ENCODE measurements around the gene GATD1. TPM values are rescaled to one million over a fixed set of nuclear protein-coding genes. Genes with fewer than 3 reads are reported as not detected.

Gene GATD1
- total and polyA plus RNA-seq, 3 donors from 2014 or later = 64.3 to 84.2 (median 80.9) TPM

DNA sequence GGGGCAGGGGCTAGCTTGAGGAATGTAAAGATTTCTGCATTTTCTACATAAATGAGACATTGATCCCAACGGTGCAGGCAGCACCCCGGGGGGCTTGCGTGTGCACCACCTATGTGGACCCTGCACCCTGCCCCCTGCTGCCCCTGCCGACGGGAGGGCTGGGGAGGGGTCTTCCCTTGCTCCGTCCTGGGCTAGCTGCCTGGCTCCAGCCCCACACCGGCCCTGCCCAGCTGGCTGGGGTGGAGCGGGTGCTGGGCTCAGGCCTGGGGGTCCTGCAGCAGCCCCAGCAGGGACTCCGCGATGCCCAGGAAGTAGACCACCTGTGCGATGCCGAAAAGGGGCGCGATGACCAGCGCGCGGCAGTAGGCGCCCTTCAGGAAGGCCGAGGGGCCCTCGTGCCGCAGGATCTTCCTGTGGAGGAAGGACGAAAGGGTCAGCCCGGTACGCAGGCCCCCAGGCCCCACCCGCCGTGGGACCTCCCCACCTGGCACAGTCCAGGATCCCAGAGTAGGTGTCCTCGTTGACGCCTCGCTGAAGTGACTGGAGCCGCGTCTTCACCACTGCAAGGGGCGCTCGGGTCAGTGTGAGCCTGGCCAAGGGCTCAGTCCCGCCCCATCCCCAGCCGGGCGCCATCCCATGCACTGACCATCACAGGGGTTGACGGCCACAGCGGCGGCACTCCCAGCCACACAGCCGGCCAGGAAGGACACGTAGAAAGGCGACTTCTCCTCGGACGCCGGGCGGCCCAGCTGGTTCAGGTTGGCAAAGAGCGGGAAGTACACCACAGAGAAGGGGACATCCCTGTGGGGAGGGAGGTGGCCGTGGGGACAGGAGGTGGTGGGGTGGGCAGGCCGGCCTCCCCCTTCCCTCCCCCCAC lies 14.6 kb upstream of the GATD1 start:
- no peak for DNase-seq
- intact Hi-C loops (cut with DNase I; ENCODE audit: low total_unique reads) = no loop called here
- Histone ChIP-seq H3K27me3 (no peaks in the 10 kb centered on the region), H3K9me3 (no peaks in the 10 kb centered on the region), H3K27ac (no peak overlapping the region), H3K4me1 (peaks cover 19% of the 10 kb centered on the region), H3K36me3 (ENCODE audit: low read depth, missing control alignments) (no peaks in the 10 kb centered on the region), H3K4me3 (no peak overlapping the region)
- no peak for TF ChIP-seq POLR2A (IDR thresholded peaks at IDR 0.05)
- TF ChIP-seq, protein P1, sequence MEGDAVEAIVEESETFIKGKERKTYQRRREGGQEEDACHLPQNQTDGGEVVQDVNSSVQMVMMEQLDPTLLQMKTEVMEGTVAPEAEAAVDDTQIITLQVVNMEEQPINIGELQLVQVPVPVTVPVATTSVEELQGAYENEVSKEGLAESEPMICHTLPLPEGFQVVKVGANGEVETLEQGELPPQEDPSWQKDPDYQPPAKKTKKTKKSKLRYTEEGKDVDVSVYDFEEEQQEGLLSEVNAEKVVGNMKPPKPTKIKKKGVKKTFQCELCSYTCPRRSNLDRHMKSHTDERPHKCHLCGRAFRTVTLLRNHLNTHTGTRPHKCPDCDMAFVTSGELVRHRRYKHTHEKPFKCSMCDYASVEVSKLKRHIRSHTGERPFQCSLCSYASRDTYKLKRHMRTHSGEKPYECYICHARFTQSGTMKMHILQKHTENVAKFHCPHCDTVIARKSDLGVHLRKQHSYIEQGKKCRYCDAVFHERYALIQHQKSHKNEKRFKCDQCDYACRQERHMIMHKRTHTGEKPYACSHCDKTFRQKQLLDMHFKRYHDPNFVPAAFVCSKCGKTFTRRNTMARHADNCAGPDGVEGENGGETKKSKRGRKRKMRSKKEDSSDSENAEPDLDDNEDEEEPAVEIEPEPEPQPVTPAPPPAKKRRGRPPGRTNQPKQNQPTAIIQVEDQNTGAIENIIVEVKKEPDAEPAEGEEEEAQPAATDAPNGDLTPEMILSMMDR (IDR thresholded peaks at IDR 0.05) = no peak
- WGBS, 2 donors = 93 to 97% methylated on average over 11 to 49 of the region's 49 CpGs

DNA sequence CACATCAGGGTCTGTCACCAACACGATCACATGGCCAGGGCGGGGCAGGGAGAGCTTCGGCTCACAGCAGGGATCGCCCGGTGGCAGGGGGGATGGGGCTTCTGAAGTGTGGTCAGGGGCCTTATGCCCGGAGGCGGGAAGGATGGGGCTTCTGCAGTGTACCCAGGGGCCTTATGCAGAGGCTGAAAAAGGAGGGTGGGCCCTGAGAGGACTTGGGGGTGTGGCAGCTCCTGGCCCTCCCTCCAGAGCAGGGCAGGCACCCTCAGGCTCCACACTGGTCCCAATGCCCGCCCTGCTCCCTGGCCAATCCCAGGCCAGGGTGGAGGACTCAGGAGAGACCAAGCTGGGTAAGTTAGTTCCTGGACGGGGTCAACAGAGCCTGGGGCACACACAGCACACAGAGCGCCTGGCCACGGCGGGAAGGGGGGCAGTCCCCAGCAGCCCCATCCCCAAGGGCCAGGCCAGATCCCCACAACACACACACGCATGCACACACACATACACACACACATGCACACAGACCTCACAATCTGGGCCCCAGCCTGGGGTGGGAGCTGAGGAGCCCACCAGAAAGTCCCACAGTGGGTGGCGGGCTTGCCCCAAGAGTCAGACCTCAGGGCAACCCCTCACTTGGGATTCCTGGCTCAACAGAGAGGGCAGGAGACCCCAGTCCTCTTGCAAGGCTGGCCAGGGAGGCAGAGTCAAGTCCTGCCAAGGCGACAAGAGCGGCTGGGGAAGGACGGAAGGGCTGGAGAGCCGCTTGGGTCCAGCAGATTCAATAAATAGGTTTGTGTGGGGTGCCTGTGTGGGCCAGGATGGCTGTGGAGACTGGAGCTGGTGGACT lies 13.7 kb upstream of the GATD1 start:
- TF ChIP-seq, protein P1 (IDR thresholded peaks at IDR 0.05) = no peak
- TF ChIP-seq POLR2A (IDR thresholded peaks at IDR 0.05) = no peak
- Histone ChIP-seq H3K4me3 (no peak overlapping the region), H3K36me3 (ENCODE audit: low read depth, missing control alignments) (no peaks in the 10 kb centered on the region), H3K9me3 (no peaks in the 10 kb centered on the region), H3K27me3 (no peaks in the 10 kb centered on the region), H3K27ac (no peak overlapping the region), H3K4me1 (peaks cover 15% of the 10 kb centered on the region)
- 66 to 74% methylated on average over 6 to 18 of the region's 18 CpGs for WGBS, 2 donors
- intact Hi-C loops (cut with DNase I; ENCODE audit: low total_unique reads) = no loop called here
- DNase-seq = no peak

DNA sequence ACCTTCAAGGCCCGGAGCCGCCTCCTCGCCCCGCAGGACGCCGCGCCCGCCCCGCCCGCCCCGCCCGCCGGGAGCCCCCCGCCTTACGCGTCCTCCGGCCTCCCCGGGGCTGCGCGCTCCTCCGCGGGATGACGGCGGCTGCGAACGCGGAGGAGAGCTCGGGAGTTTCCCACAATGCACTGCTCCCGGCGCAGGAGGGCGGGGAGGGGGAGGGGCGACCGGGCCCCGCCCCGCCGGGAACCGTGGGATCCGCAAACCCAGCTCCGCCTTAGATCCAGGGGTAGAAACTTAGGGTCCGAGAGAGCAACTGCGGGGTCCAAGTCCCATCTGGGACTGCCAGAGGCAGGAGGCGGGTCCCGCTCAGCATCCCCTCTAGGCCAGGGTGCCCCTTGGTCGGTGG lies 12.7 kb upstream of the GATD1 start, which contains the start of gene CEND1:
Gene CEND1, minus strand, starts transcription at position 148 of the 400 bp plus-strand sequence. CDS start 1,514 bp downstream, outside the sequence.
- H3K4me1 ChIP-seq = peaks cover 5% of the 10 kb centered on the region
- no peak within 1 kb of the TSS for H3K4me3 ChIP-seq
- DNase-seq = no peak
- no peaks in the 10 kb centered on the region for H3K9me3 ChIP-seq
- H3K27me3 ChIP-seq = no peaks in the 10 kb centered on the region
- no peak for TF ChIP-seq POLR2A (IDR thresholded peaks at IDR 0.05)
- TF ChIP-seq, protein P1 (IDR thresholded peaks at IDR 0.05) = no peak
- WGBS, 2 donors = 4% methylated on average over 34 of the region's 44 CpGs; no CpG with 5 or more reads in 1 of the 2 donors
- intact Hi-C loops (cut with DNase I; ENCODE audit: low total_unique reads) = no loop called here
- H3K27ac ChIP-seq = no peak within 1 kb of the TSS
- H3K36me3 ChIP-seq (ENCODE audit: low read depth, missing control alignments) = no peaks in the 10 kb centered on the region

DNA sequence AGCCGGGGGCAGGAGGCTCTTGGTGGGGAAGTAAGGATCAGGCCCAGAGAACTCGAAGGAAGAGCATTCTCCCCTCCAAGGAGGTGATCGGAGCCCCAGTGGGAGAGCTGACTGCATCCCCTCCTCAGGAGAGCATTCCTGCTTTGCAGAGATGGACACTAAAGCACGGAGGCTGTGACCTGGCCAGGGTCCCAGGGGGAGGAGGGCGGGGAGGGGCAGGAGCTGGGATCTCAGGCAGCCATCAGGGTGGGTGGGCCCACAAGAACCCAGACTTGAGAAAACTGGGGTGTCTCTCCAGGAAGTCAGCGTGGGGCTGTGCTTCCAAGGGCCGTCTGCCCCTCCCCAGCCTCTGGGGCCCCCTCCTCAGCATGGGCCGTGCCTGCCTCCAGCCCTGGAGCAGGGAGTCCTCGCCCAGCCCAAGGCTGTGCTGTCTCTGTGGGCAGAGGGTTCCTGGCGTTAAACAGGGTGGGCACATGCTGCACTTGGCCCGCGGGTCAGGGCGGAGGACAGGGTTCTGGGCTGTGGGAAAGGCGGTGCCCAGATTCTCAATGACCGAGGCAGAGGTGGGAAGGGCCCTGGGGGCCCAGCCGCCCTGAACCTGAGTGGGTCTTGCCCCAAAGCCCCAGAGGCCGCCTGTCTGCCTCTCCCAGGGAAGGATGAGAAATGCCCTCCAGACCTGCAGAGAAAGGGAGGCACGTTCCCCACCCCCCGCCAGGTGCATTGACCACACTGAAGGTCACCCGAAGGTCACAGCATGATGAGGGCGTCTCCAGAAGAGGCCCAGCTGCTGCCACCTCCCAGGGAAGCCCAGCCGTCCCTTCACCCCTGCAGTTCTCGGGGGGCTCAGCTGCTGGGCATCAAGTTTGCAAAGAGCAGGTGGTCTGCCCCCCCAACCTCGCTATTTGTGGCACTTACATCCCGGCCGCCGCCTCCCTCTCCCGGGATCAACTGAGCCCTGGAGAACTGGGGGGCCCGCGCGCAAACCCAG lies 12.0 kb upstream of the GATD1 start:
- H3K27me3 ChIP-seq = no peaks in the 10 kb centered on the region
- H3K9me3 ChIP-seq = no peaks in the 10 kb centered on the region
- H3K27ac ChIP-seq = no peak overlapping the region
- no peak overlapping the region for H3K4me3 ChIP-seq
- 36 to 70% methylated on average over 2 to 28 of the region's 31 CpGs for WGBS, 2 donors
- intact Hi-C loops (cut with DNase I; ENCODE audit: low total_unique reads) = no loop called here
- TF ChIP-seq, protein P1 (IDR thresholded peaks at IDR 0.05) = no peak
- TF ChIP-seq POLR2A (IDR thresholded peaks at IDR 0.05) = no peak
- no peaks in the 10 kb centered on the region for H3K36me3 ChIP-seq (ENCODE audit: low read depth, missing control alignments)
- no peak for DNase-seq
- no peaks in the 10 kb centered on the region for H3K4me1 ChIP-seq

Data from testis (tissue), 3 donors.